ENCODE results near the gene PPP4R4.

The PPP4R4 gene

GRCh38 chr14:94127330-94127729 lies 46.8 kb upstream of the PPP4R4 start:
- no peaks in the 10 kb centered on the region for H3K4me1 ChIP-seq
- H3K4me3 ChIP-seq (ENCODE audit: low read depth, low read length), result no peak overlapping the region
- no peaks in the 10 kb centered on the region for H3K27me3 ChIP-seq
- no peaks in the 10 kb centered on the region for H3K9me3 ChIP-seq
- H3K36me3 ChIP-seq, result no peaks in the 10 kb centered on the region
- TF ChIP-seq CTCF (IDR thresholded peaks at IDR 0.05; ENCODE audit: low read depth, low read length), result no peak
- DNase-seq, result no peak

GRCh38 chr14:94128216-94128839 lies 45.8 kb upstream of the PPP4R4 start:
- H3K4me1 ChIP-seq, result no peaks in the 10 kb centered on the region
- no peak for TF ChIP-seq CTCF (IDR thresholded peaks at IDR 0.05; ENCODE audit: low read depth, low read length)
- H3K9me3 ChIP-seq, result no peaks in the 10 kb centered on the region
- H3K36me3 ChIP-seq, result no peaks in the 10 kb centered on the region
- DNase-seq, result no peak
- H3K27me3 ChIP-seq, result no peaks in the 10 kb centered on the region
- no peak overlapping the region for H3K4me3 ChIP-seq (ENCODE audit: low read depth, low read length)

- DNase-seq, result peak; percentile 78
- peak within 1 kb of the TSS; percentile 76 for H3K4me3 ChIP-seq (ENCODE audit: low read depth, low read length)
- H3K4me1 ChIP-seq, result no peaks in the 10 kb centered on the region
- H3K27me3 ChIP-seq, result no peaks in the 10 kb centered on the region
- peak; percentile 18 for TF ChIP-seq CTCF (IDR thresholded peaks at IDR 0.05; ENCODE audit: low read depth, low read length)
- no peaks in the 10 kb centered on the region for H3K9me3 ChIP-seq
- H3K36me3 ChIP-seq, result no peaks in the 10 kb centered on the region
These were observed 44.9 kb upstream of the PPP4R4 start, which contains the start of gene IFI27L2 for GRCh38 chr14:94129111-94129757. Gene IFI27L2 (minus strand): TSS chr14:94129604. CDS start chr14:94129564, 40 bp downstream.

- TF ChIP-seq CTCF (IDR thresholded peaks at IDR 0.05; ENCODE audit: low read depth, low read length), result no peak
- Histone ChIP-seq H3K36me3 (no peaks in the 10 kb centered on the region), H3K27me3 (no peaks in the 10 kb centered on the region), H3K9me3 (no peaks in the 10 kb centered on the region), H3K4me3 (ENCODE audit: low read depth, low read length) (peak overlapping the region; percentile 76), H3K4me1 (no peaks in the 10 kb centered on the region)
- DNase-seq, result no peak
These were observed 44.2 kb upstream of the PPP4R4 start for GRCh38 chr14:94129758-94130414.

- H3K27me3 ChIP-seq, result no peaks in the 10 kb centered on the region
- no peaks in the 10 kb centered on the region for H3K4me1 ChIP-seq
- no peaks in the 10 kb centered on the region for H3K9me3 ChIP-seq
- no peaks in the 10 kb centered on the region for H3K36me3 ChIP-seq
- TF ChIP-seq CTCF (IDR thresholded peaks at IDR 0.05; ENCODE audit: low read depth, low read length), result peak; percentile 83
- H3K4me3 ChIP-seq (ENCODE audit: low read depth, low read length), result no peak overlapping the region
- DNase-seq, result peak; percentile 71
These were observed 41.7 kb upstream of the PPP4R4 start for GRCh38 chr14:94132285-94132887.

All from BE2C (cell line).